Activated B cell treated with CpG ODN at 0.5 μM for 24 hours (primary cell): Measurements from ENCODE around the gene PPARGC1A. TPM values are rescaled to one million over a fixed set of nuclear protein-coding genes. Genes with fewer than 3 reads are reported as not detected.

Source experiments
- ATAC-seq: fragments of 200-7000 bp; cut with Tn5 transposase; one replicate; pipeline ENCODE4 v1.10.0; 2021; ENCODE audit warnings: low read depth, mild to moderate bottlenecking, moderate library complexity
- CTCF ChIA-PET: fragments of 350-600 bp; sonication (Branson Sonifier 250); formaldehyde crosslinking; loops from one replicate; lab custom pipeline; 2021; ENCODE audit warnings: antibody characterized with exemption; lab: Charles Lee
- POLR2A ChIA-PET: fragments of 350-600 bp; sonication (Branson Sonifier 250); formaldehyde crosslinking; loops from one replicate; lab custom pipeline; 2021; ENCODE audit warnings: antibody characterized with exemption; lab: Charles Lee
- DNase-seq: peaks from one replicate; pipeline ENCODE4 v3.0.0; 2022
- H3K27ac Mint-ChIP-seq: one replicate; pipeline ENCODE4 v1.8.0; 2020; ENCODE audit warnings: mixed read lengths
- H3K27me3 Mint-ChIP-seq: one replicate; pipeline ENCODE4 v1.8.0; 2021; ENCODE audit warnings: mixed read lengths
- H3K36me3 Mint-ChIP-seq: one replicate; pipeline ENCODE4 v1.8.0; 2021; ENCODE audit warnings: low read depth, mixed read lengths
- H3K4me1 Mint-ChIP-seq: one replicate; pipeline ENCODE4 v1.8.0; 2021; ENCODE audit warnings: mixed read lengths
- H3K4me3 Mint-ChIP-seq: one replicate; pipeline ENCODE4 v1.8.0; 2020; ENCODE audit warnings: mild to moderate bottlenecking, mixed read lengths
- H3K9me3 Mint-ChIP-seq: one replicate; pipeline ENCODE4 v1.8.0; 2020; ENCODE audit warnings: mixed read lengths
- intact Hi-C: fragments of 100-400 bp; cut with micrococcal nuclease; formaldehyde crosslinking; loops from one replicate; pipeline ENCODE4 v1.15.1; 2024
- total RNA-seq: library from RNA; stranded (reverse); gene quantifications from 2 replicates; pipeline ENCODE4 v1.2.3, GENCODE V29; 2022
- TF ChIP-seq, protein P1 (sequence below): fragments of 200-600 bp; IDR thresholded peaks from one replicate; pipeline ENCODE4 v1.8.0; 2022; ENCODE audit warnings: antibody characterized with exemption, mild to moderate bottlenecking

PPARGC1A gene
- total RNA-seq, 1 donor from 2014 or later, result not detected

DNA sequence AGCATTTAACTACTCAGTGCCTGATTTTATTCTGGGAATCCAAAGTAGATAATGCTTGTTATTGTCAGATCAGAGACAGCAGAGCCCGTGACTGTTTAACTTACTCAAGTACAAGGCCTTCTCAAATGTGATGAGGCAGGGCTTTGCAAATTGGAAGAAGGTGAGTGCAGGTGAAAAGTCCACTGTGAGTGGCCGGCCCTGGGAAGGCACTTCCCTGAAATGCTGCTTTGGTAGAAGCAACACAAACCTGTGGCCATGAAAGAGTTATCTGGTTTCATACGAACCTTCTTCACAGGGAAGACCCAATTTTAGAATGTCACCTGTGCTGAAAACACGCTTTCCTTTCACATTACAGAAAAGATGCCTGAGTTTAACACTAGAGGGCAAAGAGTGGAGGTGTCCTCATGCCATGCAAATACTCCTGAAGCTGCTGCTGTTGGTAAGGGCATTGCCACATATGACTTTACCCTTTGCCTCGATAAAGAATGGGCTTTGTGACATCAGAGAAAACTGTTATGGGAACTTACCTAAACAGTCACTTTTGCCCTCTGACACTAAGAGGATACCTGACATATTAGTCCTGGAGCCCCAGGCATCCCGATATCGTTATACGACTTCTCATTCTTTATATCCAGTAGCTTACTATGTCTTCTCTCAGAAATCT is 8.0 kb downstream of the PPARGC1A start:
- DNase-seq, result no peak
- Mint-ChIP-seq H3K36me3 (no peaks in the 10 kb centered on the region), H3K4me3 (no peak overlapping the region), H3K9me3 (no peaks in the 10 kb centered on the region), H3K27ac (no peak overlapping the region), H3K4me1 (no peaks in the 10 kb centered on the region), H3K27me3 (no peaks in the 10 kb centered on the region)
- POLR2A ChIA-PET, result no interaction called here
- intact Hi-C loops, result no loop called here
- ATAC-seq, result no peak
- TF ChIP-seq, protein P1, sequence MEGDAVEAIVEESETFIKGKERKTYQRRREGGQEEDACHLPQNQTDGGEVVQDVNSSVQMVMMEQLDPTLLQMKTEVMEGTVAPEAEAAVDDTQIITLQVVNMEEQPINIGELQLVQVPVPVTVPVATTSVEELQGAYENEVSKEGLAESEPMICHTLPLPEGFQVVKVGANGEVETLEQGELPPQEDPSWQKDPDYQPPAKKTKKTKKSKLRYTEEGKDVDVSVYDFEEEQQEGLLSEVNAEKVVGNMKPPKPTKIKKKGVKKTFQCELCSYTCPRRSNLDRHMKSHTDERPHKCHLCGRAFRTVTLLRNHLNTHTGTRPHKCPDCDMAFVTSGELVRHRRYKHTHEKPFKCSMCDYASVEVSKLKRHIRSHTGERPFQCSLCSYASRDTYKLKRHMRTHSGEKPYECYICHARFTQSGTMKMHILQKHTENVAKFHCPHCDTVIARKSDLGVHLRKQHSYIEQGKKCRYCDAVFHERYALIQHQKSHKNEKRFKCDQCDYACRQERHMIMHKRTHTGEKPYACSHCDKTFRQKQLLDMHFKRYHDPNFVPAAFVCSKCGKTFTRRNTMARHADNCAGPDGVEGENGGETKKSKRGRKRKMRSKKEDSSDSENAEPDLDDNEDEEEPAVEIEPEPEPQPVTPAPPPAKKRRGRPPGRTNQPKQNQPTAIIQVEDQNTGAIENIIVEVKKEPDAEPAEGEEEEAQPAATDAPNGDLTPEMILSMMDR, result no peak
- CTCF ChIA-PET, result no interaction called here

DNA sequence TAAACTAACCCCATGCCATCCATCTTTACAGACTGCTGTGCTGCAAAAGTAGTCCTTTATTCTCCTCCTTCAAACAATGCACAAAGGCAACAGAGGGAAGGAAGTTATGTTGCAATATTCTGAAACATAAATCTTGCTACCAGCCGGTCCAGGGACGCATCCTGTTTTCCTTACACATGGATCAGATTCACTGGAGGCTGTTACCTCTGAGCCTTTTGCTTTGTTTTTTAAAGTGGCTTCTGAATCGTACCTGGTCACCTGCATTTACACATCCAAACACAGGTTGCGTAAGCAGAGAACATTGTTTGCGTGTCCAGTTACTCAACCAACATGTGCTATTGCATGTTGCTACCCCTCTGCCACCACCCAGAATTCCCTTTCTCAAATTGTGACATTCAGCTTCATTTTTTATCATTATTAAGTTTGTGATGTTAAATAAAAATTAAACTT is 8.8 kb downstream of the PPARGC1A start:
- TF ChIP-seq, protein P1, result no peak
- Mint-ChIP-seq H3K9me3 (no peaks in the 10 kb centered on the region), H3K36me3 (no peaks in the 10 kb centered on the region), H3K27me3 (no peaks in the 10 kb centered on the region), H3K27ac (no peak overlapping the region), H3K4me3 (no peak overlapping the region), H3K4me1 (no peaks in the 10 kb centered on the region)
- CTCF ChIA-PET, result no interaction called here
- DNase-seq (no peak), ATAC-seq (no peak)
- POLR2A ChIA-PET, result no interaction called here
- intact Hi-C loops, result no loop called here

DNA sequence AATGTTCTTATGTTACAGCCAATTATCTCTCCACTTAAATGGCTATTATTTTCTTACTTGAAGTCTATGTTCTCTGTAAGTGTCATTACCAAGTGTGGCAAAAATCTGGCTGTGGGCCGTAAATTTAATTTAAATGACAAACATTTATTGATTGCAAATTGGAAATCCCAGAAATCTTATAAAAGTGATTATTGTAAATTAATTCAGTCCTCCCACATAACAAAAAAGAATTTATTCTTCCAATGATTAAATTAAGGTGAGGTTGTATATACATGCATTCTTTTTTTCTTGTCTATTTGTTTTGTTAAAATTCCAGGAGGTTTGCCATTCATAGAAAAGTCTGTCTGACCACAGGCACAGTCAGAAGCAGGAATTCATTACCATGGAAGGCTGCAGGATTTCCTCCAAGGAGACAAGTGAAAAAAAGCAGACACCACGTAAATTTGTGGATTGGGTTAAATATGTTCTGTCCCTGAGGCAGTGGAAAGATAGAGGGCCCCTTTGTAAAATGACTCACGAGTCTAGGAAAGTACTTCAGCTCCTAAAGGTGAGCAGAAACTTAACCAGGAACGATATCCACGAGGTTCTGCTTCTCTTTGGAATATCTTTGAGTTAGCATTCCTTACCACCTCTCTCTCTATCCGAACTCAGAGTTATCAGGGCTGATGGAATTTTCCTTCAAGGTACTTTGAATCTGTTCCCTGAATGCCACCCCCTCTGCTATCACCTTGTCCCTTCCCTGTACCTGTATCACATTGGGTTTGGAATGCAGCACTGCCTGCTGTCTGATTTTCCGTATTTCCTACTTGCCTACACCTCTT is 10.7 kb downstream of the PPARGC1A start:
- Mint-ChIP-seq H3K4me1 (no peaks in the 10 kb centered on the region), H3K36me3 (no peaks in the 10 kb centered on the region), H3K27ac (no peak overlapping the region), H3K9me3 (no peaks in the 10 kb centered on the region), H3K4me3 (no peak overlapping the region), H3K27me3 (no peaks in the 10 kb centered on the region)
- intact Hi-C loops, result no loop called here
- no peak for ATAC-seq
- ChIA-PET POLR2A (no interaction called here), CTCF (no interaction called here)
- TF ChIP-seq, protein P1, result no peak
- DNase-seq, result no peak

DNA sequence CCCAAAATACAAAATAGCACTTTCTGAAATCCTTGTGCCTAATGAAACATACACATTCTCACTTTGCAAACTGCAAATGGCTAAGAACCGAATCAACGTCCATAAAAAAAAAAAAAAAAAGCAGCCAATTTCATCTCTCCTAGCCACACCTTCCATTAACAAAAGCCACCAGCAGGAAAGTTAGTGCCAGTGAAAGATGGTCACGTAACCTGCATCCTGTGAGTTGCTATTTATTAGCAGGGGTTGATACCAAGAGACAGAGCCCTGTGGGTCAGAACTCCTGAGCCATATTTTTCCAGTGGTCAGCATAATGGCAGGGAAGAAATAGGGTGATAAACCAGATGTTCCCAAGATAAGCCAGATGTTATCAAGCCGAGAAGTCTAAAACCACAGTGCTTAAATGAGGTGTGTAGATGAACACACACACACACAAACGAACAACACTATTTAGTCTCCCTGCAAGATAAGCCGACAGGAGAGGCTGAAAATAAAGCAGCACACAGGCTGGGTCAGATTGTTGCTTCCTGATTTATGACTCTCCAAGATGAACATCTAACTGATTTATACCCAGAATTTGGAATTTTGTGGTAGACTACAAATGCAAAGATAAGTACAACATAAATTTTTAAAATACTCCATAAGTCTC is 11.5 kb downstream of the PPARGC1A start:
- POLR2A ChIA-PET, result no interaction called here
- TF ChIP-seq, protein P1, result no peak
- no peak for ATAC-seq
- H3K36me3 Mint-ChIP-seq, result no peaks in the 10 kb centered on the region
- no peaks in the 10 kb centered on the region for H3K9me3 Mint-ChIP-seq
- no peaks in the 10 kb centered on the region for H3K27me3 Mint-ChIP-seq
- CTCF ChIA-PET, result no interaction called here
- H3K4me3 Mint-ChIP-seq, result no peak overlapping the region
- no peaks in the 10 kb centered on the region for H3K4me1 Mint-ChIP-seq
- no peak for DNase-seq
- H3K27ac Mint-ChIP-seq, result no peak overlapping the region
- intact Hi-C loops, result no loop called here

DNA sequence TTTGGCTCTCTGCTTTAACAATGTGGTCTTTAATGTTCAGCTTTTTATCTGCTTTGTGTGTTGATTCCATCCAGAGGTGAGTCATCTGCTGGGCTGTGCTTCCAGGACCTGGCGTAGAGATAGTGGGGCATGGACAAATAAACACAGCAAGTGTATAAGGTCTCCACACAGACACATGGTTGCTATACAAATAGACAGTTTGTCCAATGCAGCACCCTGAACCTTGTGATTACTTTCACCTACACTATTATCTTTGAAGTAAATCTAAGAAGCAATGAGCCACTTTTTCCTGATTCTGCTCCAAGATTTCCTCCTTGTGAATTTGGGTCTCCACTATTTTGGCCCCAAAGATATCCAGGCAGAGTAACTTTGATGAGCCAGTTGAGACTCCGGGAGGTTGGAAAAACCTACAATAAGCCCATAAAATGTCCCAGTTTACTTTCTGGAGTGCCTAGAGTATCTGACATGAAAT is 12.1 kb downstream of the PPARGC1A start:
- POLR2A ChIA-PET, result no interaction called here

More for the DNA sequence above, 12.1 kb downstream of the PPARGC1A start:
- Mint-ChIP-seq H3K4me3 (no peak overlapping the region), H3K27me3 (no peaks in the 10 kb centered on the region), H3K4me1 (no peaks in the 10 kb centered on the region), H3K9me3 (no peaks in the 10 kb centered on the region), H3K27ac (no peak overlapping the region), H3K36me3 (no peaks in the 10 kb centered on the region)
- intact Hi-C loops, result no loop called here
- TF ChIP-seq, protein P1, result no peak
- DNase-seq, result no peak
- CTCF ChIA-PET, result no interaction called here
- no peak for ATAC-seq
